HG03196 (cell line): ENCODE results near the gene RNF213.

Experiments used
- ATAC-seq: cut with Tn5 transposase; IDR thresholded peaks from one replicate; pipeline ENCODE4 v1.9.1; 2021; ENCODE audit not compliant: unreplicated experiment

The RNF213 gene

DNA sequence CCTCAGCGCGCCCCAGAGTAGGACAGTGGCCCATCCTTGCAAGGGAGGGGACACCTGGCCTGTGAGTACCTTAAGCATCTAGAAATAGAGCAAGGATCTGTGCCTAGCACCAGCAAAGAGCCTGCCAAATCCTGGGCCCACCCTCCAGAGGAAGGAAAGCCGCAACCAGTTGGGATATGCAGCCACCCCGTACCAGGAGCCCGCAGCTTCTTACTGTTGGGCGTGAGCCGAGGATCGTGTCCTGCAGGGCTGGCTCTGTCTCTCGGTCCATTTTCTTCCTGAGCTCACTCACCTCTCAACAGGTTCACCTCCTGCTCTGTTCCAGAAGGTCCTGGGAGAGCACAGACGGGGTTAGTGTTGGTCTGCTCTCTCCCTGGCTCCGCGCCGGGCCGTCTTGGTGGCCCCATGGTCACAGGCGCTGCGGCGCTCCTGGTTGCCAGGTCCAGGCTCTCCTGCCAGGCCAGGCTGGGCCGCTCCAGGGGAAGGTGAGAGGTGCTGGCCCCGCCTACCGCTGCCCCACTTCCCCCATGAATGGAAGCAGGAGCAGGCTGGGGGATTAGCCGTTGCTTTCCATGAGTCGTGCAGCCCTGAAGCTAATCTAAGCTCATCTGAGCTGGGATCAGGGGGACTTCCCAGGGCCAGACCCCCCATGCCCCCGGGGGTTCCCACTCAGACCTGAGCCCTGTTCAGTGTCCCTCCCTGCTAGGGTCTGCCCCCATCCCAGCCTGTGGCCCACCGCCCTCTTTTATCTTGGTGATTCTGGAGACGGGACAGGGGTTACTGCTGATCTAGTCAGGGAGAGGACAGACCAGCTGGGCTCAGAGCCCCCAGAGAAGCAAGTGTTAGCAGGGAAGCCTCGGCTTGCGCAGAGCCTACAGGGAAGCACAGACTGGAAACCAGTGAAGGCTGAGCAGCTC is 167.0 kb downstream of the RNF213 start:
- no peak for ATAC-seq

DNA sequence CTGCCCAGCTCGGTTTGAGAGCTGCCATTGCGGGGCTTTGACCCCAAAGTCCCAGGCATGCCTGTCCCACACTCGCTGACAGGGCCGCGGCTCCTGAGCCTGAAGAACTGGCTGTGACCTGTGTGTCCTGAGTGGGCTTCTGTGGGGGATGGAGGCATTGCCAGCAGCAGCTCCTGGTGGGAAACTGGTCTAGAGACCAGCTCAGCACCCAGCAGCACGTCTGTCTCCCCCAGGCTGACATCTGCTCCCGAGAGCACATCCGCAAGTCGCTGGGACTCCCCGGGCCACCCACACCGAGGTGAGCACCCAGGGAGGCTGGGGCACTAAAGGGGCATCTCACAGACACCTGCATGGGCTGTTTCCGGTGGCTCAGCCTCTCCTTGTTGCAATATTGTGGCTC is 167.7 kb downstream of the RNF213 start:
- ATAC-seq: no peak

DNA sequence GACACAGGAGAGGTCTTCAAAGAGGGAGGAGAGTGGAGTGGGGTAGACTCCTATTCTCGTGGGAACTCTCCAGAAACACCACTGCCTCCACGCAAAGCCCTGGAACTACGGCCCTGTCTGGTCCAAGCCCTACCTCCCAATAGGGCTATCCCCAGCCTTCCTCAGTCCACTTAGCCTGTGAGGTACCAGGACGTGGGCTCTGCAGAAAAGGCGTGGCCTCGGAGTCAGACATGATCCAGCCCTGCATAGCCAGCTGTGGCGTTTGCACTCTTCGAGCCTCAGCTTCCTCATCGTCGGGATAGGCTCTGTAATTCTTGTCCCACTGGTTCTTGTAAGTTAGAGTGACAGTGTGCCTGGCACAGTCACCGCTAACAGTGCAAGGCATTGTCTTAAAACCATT is 168.1 kb downstream of the RNF213 start:
- no peak for ATAC-seq

DNA sequence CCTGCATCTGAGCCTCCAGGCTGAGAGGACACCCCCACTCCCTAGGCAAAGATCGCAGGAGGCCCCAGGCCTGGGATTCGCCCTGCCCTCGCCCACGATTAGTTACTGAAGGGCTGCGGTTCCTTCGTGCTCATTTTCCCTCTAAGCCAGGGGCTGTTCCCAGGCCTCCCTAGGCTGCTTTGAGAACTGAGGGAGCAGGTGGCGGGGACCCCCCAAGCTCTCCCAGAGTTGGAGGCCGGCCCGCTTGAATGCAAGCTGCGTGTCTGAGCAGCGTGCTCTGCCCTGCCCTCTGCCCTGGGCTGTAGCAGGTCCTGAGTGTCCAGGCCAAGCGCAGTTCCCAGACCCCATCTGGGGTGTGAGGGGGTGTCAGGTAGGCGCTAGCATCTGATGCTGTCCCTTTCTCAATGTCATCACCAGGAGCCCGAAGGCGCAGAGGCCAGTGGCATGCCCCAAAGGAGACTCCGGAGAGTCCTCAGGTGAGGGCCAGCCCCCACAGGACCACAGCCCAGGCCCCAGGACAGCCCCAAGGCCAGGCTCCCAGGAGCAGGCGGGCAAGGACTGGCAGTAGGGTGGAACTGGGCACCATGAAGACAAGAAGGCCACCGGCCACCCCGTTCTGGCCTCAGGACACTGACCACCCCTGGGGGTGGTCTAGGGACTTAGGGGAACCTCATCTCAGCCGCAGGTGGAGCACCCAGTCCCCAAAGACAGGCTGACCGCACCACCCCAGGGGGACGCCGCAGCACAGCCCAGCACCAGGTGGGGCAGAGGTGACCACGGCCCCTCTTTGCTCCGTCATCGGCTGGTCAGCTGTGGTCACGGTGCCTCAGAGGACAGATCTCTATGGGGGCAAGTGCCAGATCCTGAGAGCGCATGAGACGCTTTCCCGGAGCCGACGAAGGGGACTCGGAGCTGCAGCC is 169.0 kb downstream of the RNF213 start:
- ATAC-seq: no peak

DNA sequence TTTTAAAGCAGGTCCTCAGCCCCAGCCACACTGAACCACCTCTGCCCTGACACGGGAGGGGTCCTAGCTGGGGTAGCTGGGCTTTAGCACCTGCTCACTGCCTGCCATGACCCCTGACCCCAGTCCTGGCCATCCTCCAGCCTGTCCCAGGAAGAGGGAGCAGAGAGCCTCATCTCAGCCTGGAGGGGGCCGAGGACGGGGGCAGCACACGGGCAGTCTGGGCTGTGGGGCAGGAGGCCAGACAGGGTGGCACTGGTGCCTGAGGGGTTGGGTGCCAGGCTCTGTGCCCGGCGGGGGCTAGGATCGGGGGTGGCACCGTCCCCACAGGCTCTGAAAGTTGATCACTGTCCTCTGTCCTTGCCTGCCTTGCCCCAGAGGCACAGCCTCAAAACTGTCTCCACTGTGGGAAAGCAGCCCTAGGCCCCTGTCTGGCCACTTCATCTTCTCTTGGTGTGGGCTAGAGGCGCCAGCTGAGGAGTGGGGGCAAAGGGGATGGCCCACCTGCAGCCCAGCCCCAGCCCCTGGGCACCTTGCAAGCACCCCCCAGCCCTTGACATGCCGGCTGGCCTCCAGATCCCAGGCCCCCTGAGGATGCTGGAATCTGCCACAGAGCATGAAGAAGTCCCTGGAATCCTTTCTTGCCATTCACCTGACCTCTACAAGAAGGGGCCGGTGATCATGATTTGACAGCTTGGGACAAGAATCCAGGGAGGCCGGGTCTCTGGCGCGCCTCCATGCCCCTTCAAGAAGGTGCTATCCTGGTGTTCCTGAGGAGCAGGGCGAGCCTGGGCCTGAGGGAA is 170.0 kb downstream of the RNF213 start:
- no peak for ATAC-seq

DNA sequence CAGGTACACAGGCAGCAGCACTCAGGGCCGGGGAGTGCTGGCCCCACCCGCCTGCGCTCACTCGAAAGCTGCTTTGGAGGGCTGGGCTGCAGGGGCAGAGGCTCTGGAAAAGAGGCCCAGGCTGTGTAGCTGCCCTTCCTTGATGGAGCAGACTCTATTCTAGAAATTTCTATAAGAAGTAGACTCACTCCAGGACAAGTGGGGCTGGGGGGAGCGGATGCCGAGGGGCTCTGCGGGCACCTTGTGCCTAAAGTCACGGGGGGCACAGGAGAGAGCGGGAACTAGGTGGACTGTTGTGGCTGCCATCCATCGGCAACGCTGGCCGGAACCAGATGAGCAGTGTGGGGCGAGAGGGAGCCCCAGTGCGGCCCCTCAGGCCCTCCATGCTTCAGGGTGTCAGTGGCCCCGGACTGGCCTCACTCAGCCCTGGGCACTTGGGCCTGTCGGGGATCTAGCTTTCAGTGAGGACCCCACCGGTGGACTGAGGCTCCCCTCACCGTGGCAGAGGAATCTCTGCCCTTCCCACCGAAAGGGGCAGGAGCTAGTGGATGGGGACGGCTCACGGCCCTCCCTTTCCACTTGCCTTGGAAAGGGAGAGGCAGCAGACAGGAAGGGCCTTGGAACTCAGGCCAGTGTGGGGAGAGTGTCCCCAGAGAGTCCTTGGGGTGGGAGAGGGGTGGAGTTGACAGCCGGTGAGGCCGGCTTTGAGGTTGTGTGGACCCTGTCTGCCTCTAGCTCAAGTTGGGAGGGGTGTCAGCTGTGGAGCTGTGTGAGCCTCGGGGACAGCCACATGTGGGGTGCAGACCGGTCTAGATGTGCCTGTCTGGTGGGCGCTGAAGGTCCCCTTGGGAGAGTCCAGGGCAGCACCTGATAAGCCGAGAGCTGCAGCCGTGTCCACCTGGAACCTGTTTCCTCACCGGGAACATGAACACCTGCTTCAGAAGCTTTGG is 170.9 kb downstream of the RNF213 start:
- no peak for ATAC-seq

DNA sequence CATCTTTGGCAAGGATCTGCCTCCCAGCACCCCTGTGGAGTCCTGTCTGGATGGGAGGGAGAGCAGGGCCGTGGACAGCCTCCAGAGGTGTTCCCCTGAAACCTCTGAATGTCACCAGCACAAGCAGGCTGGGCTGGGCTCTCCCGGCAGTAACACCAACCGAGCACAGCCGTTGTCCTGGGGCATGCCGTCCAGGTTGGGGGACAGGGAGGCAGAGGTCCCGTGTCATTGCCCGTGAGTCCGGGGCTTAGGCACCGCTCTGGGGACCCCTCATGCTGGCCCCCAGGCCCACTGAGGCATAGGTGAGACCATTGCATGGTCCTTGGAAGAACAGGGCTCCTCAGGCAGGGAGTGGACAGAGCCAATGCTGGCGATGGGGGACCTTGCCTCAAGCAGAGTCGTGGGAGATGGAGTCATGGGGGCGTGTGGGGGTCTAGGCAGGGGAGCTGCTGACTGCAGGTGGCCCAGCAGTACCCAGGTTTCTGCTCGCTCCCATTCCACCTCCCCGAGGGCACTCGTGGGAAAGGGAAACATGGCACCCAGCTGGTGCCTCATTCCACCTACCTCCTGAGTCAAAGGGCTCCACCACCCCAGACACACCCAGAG is 171.8 kb downstream of the RNF213 start:
- no peak for ATAC-seq

DNA sequence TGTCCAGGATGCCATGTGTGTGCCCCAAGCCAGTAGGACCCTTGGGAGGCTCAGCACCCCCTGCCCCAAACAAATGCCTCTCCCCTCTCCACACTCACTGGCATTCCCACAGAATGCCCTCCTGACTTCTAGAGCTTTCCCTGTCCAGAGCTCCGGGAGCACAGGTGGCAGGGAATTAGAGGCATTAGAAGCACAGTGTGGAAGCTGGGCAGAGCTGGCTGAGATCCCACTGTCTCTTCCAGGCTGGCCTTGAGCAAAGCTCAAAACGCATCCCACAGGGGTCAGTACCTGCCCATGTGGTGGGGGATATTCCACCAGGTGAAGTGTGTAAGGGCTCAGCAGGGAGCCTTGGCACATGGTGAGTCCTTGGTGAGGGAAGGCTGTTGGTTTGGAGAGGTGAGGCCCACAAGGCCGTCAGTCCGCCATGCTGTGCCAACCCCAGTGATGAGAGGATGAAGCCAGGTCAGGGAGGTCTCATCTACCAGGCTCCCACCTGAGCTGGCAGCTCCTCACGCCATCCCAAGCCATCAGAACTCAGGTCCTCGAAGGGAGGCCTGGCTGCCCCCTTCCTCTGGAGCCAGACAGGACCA is 172.4 kb downstream of the RNF213 start:
- no peak for ATAC-seq

DNA sequence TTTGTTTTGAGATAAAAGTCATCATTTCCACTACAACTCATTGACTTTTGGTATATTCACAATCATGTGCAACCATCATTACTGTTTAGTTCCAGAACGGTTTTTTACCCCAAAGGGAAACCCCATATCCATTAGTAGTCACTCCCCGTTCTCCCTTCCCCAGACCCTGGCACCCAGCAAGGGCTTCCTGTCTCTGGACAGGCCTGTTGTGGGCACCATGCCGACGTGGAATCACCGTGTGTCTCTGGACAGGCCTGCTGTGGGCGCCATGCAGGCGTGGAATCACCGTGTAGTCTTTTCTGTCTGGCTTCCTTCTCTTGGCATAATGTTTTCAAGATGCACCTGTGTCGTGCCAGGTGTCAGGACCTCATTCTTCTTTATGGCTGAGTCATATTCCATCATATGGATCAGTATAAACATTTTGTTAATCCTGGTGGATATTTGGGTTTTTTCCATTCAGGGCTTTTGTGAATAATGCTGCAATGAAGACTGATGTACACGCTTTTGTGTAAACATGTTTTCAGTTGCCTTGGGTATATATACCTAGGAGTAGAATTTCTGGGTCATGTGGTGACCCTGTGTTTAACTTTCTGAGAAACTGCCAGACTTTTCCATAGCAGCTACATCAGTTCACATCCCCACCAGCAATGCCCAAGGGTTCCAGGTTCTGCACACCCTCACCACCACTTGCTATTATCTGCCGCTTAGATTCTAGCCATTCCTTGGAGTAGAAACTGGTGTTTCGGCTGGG is 173.4 kb downstream of the RNF213 start:
- ATAC-seq: no peak

DNA sequence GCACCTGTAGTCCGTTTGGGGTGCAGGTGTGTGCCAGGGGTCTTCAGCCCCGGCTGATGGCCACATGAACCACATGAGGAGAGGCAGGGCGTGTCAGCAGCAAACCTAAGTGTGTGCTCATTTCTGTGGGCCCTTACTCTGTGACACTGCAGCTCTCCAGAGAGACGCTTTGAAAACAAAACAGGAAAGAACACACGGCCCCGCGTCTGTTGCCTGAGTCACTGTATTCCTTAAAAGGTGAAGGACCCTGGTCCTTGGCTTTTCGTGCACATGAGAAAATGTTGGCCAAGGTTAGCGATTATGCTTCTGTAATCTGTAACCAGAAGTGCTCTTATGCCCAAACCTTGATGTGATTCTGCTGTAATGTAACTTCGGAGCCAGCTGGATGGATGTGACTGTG is 176.9 kb downstream of the RNF213 start:
- ATAC-seq: no peak

DNA sequence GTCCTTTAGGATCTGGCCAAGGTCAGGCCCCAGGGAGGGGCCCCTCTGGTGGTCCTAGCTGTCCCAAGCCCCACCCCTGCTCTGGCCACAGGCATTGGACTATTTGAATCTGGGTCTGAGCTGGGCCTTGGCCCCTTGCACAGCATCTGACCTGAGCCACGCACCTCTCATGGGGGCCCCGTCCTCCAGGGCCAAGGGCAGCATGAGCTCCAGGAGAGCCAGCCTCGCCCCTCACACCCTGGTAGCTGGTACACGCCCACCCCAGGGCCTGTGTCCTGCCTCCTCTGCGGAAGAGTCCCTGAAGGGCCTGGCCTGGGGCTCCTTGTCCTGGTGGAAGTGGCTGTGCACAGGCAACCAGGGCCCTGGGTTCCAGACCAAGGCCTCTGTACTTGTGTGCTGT is 178.2 kb downstream of the RNF213 start:
- ATAC-seq: no peak

DNA sequence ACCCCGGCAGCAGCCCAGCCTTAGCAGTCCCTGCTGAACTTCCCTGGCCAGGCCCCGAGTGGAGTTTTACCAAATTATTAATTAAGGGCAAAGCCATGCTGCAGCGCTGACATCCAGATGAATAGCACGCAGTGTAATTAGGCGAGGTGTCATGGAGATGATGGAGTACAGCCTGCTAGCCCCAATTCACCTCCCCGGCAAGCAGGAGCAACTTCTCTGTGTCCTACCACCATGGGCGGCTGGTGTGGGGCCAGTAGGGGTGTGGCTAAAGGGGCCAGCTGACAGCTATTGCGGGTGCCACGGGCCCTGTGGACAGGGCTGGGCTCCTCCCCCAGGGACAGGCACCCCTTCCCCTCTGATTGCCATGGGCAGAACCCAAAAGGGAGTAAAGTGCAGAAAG is 178.8 kb downstream of the RNF213 start:
- ATAC-seq: no peak

DNA sequence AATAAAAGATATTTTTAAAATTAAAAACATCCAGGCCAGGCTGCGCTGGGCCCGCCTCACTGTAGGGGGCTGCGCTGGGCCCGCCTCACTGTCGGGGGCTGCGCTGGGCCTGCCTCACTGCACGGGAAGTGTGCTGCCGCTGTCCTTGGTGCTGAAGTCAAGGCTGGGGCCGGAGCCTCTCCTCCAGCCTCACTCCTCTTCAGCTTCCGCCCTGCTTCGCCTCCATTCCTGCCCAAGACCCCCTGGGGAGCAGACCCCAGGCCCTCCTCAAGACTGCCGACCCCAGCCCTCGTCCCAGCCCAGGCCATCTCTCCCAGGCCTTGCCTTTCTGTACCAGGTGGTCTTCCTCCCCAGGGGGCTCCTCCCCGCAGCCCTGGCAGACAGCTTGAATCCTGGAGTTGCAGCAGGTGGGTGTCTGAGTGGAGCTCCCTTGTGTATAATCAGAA is 180.5 kb downstream of the RNF213 start:
- ATAC-seq: no peak

DNA sequence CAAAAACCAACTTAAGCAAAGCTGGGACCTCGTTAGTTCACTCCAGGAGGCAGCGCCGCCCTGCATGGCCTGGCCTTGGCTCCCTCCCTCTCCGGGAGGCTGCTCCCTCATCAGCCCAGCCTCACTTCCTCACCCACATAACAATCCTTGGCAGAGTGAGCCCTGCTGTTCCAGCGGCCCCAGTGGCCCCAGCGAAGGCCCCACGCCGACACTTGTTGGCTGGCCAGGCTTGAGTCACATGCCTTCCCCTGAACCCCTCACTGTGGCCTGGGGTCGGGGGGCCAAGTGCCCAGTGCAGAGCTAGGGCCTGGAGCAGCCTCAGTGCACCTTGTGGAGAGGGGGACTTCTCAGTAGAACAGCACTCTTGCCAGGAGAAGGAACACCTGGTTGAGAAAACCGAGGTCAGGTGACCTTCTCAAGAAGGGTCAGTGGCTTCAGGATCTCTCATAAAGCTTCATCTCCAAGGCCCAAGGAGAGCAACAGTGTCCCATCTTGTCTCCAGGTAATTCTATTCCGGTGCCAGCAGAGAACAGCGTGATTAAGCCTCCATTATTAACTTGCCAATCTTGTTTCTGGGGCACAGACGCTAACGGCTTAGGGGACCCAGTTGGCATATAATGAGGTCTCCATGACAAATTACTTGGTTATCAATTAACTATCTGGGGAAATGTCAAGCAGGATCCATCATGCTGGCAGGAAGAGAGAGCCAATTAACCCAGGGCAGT is 181.1 kb downstream of the RNF213 start:
- ATAC-seq: no peak

DNA sequence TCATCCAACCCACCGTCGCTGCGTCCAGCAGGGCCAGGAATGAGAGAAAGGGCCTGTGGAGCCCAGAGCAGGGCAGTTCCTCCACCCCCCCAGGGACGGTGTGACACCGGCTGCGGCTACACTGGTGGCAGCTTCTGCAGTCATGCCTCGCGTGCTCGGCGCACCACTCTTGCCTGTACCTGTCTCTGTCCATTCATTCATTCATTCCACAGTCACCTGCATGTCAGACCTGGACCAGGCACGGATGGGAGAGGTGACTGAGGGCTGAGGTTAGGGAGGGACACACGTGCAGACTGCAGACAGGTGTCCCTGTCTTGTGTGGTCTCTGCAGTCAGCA is 181.6 kb downstream of the RNF213 start:
- ATAC-seq: no peak

DNA sequence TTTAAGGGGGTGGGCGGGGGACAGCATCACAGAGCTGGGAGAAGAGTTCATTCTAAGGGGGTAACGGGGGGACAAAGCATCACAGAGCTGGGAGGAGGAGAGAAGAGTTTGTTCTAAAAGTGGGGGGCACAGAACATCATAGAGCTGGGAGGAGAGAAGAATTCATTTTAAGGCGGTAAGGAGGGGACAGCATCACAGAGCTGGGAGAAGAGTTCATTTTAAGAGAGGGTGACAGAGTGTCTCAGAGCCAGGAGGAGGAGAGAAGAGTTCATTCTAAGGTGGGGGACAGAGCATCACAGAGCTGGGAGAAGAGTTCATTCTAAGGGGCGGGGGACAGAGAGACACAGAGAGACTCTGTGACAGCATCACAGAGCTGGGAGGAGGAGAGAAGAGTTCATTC is 182.1 kb downstream of the RNF213 start:
- ATAC-seq: no peak

DNA sequence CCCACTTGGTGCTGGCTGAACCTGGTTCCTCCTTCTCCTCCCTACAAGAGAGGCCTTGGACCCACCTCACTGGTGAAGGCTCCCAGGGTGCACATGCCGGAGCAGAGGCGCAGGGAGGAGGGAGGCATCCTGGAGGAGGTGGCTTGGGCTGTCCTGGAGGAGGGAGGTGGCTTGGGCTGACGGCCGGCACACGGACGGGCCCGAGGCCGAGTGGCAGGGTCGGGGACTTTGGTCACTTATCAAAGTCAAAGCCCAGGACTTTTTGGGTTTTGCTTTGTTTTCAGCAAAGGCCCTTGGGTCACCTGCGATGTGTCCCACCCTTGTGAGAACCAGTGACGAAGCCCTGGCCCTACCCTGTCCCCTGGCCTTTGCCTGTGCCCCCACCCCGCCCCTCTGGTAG is 182.8 kb downstream of the RNF213 start:
- ATAC-seq: no peak
